Adipose tissue (tissue), 3 donors: Measurements from ENCODE around the gene TCAP. TPM values are rescaled to one million over a fixed set of nuclear protein-coding genes. Genes with fewer than 3 reads are reported as not detected.

Experiments
- H3K27ac ChIP-seq: one replicate; pipeline ENCODE4 v1.5.1; 2013; ENCODE audit warnings: low read depth, low read length
- WGBS, 3 donors: extraction: QIAGEN DNeasy Blood & Tissue Kit; methylation state at CpG; one replicate each; pipeline ENCODE4 v1.1.7; 2013; 5-methylcytosine and 5-hydroxymethylcytosine counted together
- polyA plus RNA-seq, 3 donors: library from polyadenylated mRNA; stranded (reverse); fragments of 200-250 nt; gene quantifications; one replicate each; pipeline ENCODE4 v1.2.3, GENCODE V29; 2013
- donor health status: healthy with polysubstance abuse.
- donor health status: Bipolar disorder and iron deficiency.
- donor health status: healthy.

The TCAP gene
- polyA plus RNA-seq, 3 donors = 0.48 to 11.5 (median 3.8) TPM

DNA sequence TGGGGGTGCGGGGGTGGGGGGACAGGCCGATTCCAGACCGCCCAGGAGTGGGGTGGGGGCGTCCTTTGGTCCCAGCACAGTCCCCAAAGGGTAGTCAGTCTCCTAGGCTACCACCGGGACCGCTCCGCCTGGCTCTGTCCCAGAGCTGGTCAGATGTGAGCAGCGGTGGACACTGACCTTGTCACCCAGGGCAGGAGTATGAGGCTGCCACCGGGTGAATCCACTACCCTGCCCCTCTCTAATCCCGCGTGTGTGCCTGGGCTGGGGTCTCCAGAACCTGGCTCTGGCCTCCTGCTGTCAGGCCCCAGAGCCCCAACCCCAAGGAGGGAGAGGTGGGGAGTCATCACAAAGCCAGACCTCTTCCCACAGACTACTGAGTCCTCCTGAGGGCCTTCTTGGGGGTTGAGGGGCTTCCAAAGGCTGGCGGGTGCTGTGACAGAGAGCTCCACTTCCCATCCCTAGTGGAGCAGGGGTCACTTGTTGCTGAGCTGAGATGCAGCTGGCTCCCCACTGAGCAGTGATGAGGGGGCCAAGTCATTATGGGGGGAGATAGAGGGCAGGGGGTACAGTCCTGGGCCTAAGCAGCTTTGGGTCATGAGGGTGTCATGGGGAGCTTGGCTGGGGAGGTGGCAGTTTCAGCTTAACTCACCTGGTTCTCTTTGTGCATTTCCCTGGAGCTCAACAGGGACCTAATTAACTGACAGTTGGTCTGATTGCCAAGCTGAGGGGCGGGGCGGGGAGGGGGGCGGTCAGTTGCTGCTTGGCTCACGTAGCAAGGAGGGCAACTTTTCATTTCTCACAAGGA, 37.2 kb upstream of the TCAP start:
- H3K27ac ChIP-seq = no peak overlapping the region
- 41 to 58% (median 54%) methylated on average over 16 of the region's 16 CpGs for WGBS, 3 donors

DNA sequence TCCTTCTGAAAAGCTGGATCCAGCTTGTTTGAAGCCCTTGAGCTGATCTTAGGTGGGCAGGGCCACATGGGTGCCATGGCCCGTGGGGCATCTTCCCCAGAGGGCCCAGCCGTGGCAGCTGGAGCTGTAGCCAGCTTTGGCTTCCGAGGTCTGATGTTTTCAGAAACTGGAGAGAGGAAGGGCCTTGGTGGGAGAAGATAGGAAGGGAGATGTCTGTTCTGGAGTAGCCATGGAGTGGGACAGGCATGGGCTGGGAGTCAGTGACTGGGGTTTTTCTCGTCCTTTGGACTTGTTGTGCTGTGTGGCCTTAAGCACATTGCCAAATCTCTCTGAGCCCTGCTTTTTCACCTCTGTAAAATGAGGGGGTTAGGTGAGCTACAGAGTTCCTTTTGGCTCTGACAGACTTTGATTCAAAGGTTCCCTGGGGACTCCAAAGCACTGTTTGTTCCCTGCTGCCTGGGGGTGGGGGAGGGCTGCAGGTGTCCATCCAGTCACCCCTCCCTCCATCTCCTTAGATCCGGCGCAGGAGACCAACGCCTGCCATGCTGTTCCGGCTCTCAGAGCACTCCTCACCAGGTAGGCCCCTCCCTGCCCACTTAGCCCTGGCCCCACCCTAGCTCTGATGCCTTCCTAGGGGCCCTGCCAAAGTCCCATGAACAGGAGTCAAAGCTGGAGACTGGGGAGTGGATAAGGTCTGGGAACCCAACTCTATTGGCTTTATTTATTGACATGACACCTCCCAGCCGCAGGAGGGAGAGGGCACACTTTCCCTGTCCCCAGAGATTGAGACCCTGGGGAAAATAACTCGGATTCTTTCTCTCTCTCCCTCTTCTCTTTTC, 36.3 kb upstream of the TCAP start:
- H3K27ac ChIP-seq = no peak overlapping the region
- 50 to 67% (median 67%) methylated on average over 10 of the region's 10 CpGs for WGBS, 3 donors

DNA sequence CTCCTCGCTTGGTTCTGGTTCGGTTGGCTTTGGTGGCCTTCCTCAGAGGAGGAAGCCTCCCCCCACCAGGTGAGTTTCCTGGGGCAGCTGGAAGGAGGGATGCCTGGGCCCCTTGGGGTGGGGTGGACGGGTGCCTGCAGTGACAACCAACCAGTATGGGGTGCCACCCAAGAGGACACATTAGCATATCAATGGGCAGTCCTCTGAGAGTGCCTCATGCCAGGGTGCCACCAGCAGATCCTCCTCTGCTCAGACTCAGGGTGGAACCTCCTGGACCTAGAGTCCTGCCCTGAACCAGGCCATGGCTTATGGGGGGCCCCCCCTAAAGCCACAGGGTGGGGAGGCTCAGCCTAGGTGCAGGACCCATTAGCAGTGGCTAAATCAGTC, 35.7 kb upstream of the TCAP start:
- no peak overlapping the region for H3K27ac ChIP-seq
- WGBS, 3 donors = 46 to 59% (median 55%) methylated on average over 3 of the region's 3 CpGs

DNA sequence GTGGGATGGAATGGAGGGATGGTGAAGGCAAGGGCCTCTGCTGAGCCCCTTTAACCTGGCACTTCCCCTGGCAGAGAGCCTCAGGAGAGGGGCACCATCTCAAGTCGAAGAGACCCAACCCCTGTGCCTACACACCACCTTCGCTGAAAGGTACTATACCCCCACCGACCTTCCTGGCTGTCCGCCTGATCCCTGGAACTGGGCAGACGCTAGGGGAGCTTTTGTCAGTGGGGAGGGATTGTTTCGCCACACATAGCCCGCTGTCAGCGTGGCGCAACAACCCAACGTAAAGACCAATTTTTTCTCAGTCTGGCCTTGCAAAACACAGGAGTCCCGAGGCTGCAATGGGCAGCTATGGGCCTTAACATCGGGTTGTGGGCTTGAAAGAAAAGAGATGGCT, 35.3 kb upstream of the TCAP start:
- 49 to 70% (median 50%) methylated on average over 12 of the region's 12 CpGs for WGBS, 3 donors
- H3K27ac ChIP-seq = no peak overlapping the region

DNA sequence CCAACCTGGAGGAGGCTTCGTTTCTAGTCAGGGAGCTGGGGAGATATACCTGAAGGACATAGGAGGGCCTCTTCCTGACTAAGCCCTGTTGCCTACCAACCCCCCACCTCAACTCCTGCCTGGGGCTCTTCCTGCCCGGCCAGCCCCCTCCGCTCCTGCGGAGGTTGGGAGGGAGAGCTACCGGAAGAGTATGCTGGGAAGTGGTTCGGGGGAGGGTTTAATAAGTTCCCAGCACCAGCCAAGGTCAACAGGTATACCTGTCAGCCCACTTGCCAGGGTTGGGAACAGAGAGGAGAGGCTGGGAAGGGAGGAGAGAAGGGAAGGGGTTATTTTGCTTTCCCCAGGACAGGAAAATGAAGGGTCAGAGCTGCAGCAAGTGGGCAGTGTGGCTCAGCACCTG, 33.7 kb upstream of the TCAP start:
- H3K27ac ChIP-seq = no peak overlapping the region
- WGBS, 3 donors = 28 to 40% (median 29%) methylated on average over 6 of the region's 6 CpGs

DNA sequence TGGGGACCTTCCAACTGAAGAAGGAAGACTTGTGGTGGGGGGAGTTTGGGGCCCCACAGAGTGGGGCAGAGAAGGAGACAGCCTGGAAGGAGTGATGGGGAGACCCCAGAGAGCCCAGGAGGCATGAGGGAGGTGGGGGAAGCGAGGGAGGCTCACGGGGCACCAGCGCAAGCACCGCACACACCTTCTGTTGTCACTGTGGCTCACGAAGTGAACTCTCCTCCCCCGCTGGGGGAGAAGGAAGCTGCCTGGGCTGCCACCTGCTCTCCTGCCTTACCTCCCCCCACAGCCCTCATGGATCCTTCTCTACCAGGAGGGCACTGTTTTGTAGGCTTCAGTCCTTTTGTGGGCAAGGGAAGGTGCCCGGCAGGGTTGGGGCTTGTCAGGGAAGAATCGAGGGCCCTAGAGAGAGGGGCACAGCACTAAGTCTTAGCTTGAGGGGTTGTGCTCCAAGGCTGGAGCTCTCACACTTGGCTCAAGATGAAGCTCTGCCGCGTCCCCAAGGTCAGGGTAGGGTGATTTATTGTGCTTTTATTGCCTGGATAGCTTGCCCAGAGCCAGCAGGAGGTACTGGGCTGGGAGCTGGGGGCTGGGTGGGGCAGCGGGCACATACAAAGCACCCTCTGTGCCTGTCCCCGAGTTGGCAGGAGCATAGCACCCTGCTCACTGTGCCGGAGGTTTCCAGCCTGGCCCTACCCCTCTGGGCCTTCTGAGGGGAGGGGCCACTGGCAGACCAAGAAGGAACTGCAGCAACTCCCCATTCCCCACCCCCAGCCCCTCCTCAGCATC, 32.8 kb upstream of the TCAP start:
- H3K27ac ChIP-seq = no peak overlapping the region
- WGBS, 3 donors = 39 to 50% (median 50%) methylated on average over 12 to 13 of the region's 13 CpGs

DNA sequence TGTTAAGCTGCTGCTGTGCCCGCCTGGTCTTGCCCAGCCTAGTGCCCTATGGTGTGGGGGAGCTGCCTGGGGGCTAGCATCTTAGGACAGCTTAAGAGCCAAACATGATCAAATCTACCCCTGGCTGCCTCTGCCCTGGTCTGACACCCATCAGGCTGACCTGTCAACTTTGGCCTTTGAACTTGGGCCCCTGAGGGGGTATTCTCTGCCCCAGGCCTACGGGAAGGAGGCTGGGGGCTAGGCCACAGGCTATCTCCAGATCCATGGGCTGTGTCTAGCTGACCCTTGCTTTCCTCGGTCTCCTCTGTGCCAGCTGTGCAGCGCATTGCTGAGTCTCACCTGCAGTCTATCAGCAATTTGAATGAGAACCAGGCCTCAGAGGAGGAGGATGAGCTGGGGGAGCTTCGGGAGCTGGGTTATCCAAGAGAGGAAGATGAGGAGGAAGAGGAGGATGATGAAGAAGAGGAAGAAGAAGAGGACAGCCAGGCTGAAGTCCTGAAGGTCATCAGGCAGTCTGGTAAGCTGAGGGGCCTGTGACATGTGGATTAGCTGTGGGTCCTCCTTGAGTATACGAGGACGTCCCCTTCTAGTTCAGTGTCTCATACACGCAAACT, 31.5 kb upstream of the TCAP start:
- WGBS, 3 donors = 66 to 76% (median 73%) methylated on average over 8 of the region's 8 CpGs
- H3K27ac ChIP-seq = no peak overlapping the region

DNA sequence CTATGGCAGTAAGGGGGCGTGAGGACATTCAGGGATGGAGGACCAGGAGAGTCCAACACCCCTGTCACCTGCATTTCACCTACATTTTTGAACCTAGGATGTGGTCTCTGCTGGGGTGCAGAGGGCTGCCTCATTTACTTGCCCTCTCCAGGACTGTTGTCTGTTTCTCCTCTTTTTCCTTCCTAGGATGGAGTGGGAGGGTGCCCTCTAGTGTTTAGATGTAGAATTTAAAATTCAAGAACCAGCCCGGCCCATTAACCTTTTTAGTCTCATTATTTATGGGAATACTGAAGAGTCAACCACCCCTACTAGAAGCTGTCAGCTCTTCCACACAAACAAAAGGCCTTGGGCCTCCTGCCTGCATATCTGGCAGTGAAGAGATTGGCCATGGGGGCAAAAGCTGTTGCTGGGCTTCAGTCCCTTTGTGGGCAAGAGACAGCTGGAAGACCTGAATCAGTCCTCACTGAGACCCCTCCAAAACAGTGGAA, 30.7 kb upstream of the TCAP start:
- H3K27ac ChIP-seq = no peak overlapping the region
- WGBS, 3 donors = 42 to 50% (median 49%) methylated on average over 2 of the region's 2 CpGs

DNA sequence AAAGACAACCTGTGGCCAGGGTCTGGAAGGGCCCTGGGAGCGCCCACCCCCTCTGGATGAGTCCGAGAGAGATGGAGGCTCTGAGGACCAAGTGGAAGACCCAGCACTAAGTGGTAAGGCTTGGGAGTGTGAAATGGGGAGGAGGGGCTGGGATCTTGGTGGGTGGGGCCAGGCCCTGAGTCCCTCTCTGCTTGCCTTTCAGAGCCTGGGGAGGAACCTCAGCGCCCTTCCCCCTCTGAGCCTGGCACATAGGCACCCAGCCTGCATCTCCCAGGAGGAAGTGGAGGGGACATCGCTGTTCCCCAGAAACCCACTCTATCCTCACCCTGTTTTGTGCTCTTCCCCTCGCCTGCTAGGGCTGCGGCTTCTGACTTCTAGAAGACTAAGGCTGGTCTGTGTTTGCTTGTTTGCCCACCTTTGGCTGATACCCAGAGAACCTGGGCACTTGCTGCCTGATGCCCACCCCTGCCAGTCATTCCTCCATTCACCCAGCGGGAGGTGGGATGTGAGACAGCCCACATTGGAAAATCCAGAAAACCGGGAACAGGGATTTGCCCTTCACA, 29.5 kb upstream of the TCAP start:
- 81 to 90% (median 87%) methylated on average over 7 to 8 of the region's 8 CpGs for WGBS, 3 donors
- no peak overlapping the region for H3K27ac ChIP-seq

DNA sequence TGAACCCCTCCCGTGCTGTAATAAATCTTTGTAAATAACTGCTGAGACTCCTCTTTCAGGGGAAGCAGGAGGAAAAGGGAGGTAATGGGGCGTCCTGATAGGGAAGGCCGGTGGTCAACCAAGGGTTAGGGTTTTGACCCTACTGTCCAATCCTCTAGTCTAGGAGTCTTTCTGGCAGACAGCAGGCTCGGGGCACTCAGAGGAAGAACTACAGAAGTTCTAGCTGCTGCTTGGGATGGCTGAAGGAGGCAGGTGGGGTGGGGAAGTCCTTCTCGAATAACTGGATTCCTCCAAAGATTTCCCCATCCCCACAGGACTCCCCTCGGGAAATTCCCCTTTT, 28.6 kb upstream of the TCAP start:
- WGBS, 3 donors = 17 to 27% (median 23%) methylated on average over 6 of the region's 6 CpGs
- no peak overlapping the region for H3K27ac ChIP-seq

DNA sequence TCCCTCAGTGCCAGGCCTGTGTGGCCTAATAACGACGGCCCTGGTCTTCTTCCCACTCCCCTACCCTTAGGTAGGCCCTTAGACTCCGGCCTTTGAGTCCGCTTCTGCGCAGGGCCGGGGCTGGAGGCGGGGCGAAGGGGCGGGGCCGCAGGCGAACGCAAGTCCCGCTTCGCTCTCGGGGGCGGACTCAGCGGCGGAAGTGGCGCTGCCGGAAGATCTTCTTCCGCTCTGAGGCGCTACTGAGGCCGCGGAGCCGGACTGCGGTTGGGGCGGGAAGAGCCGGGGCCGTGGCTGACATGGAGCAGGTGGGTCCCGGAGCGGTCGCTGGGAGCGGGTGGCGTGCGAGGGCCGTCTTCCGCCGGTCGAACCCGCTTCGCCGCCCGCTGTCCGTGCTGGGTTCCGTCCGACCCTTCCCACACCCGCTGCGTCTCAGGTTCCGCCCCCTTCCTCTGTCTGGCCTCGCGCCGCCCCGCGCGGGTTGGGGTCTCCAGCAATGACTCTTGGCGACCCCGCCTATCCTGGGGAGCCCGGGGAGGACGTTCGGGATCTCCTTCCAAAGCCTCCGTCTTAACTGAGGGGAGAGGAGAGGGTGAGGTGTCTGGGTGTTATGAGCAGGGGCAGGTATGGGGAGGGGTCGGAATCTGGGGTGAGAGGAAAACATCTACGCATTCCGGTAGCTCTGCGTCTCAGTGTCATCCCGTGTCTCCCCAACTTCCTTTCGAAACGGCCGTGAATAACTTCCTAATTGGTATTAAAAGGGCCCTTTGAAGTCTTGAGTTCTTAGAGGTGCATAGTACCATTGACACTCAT, 28.0 kb upstream of the TCAP start, which contains the start of gene STARD3:
STARD3 (plus strand) TSS at position 218 of the 810 bp plus-strand sequence. CDS start 16,388 bp downstream, outside the sequence.
- 0% methylated on average over 65 to 69 of the region's 69 CpGs for WGBS, 3 donors
- no peak within 1 kb of the TSS for H3K27ac ChIP-seq

DNA sequence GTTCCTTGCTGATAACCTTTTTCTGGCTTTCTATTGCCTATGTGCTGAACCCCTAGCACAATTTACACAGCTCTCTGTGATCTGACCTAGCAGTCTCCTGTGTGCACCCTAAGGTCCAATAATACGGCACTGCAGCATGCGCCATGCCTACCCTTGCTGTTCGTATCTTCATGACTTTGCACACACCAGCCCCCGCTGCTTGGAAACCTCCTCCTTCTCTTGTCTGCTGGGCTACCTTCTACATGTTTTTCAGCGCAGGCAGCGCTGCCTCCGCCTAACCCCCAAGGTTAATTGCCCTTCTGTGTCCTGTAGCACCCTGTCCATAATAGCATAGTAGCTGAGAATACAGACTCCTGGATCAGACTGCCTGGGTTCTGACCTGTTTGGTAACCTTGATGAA, 26.8 kb upstream of the TCAP start:
- no peak overlapping the region for H3K27ac ChIP-seq
- 81 to 94% (median 82%) methylated on average over 7 of the region's 7 CpGs for WGBS, 3 donors

DNA sequence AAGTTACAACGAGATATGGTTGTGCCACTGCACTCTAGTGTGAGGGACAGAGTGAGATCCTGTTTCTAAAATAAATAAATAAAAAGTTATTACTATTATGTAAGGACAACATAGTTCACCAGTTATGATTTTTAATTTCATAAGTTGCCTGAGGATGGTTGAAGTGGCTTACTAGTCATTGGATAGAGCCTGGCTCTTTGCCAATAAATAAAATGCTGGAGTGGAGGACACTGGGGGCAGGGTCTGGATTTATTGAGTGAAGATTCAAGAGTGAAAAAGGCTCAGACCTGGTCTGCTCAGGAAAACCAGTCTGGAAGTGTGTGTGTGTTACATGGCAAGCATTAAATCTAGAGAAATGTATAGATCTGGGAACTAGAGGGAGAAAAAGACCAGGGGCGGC, 26.1 kb upstream of the TCAP start:
- no peak overlapping the region for H3K27ac ChIP-seq
- 74 to 88% (median 88%) methylated on average over 2 of the region's 2 CpGs for WGBS, 3 donors

DNA sequence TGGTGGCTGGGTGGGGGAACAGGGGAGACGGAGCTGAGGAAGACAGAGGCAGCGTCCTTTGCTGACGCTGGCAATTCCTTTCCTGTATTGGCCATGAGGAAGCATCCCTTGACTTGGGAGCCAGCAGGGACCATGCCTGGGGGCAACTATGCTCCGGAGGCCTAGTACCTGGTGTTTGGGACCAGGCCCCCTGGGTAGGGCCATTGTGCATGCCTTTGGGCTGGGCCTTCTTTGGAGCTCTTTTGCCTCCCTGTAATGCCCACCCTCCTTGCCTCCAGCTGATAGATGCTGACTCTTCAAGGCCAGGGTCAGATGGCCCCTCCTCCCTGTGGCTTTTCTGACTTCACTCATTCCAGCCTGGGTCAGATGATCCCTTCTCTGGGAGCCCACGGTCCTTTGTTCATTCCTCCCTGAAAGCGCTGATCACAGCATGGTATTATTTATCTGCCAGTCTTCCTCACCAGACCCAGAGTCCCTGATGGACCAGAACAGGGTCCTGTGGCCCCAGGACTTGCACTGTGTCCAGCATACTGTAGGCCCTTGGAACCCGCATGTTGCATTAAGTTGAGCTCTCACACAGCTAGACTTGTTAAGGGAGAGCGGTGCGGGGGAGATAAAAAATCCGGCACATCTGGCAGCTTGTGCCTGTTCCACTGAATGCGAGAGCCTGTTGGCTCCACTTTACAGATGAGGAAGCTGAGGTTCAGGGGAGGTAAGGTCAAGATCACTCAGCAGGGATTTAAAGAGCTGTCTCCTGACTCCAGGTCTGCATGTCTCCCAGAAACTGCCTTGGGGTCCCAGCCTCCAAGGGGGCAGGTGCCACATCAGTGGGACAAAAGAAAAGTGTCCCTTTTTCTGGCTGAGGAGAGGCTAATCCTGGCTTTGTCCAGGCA, 25.3 kb upstream of the TCAP start:
- no peak overlapping the region for H3K27ac ChIP-seq
- WGBS, 3 donors = 81 to 85% (median 84%) methylated on average over 11 of the region's 11 CpGs

DNA sequence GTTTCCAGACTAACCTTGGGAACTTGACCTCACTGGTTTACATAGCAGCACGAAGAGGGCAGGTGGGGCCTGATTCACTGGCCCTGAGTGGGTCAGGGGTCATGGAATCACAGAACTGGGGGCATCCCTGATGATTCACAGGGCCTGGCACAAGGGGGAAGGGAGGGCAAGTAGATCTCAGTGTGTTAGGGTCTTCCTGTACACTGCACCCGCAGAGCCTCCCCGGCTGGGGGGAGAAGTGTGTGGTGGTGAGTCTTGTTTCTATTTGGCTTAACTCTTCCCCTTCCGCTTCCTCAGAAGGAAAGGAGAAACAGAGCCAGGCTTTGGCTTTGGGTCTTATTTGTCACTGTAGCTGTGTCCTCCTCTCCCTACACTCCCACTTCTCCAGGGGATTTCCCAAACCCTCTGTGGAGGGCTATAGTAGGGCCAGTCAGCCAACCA, 24.5 kb upstream of the TCAP start:
- H3K27ac ChIP-seq = no peak overlapping the region
- WGBS, 3 donors = 36 to 49% (median 38%) methylated on average over 4 of the region's 4 CpGs

DNA sequence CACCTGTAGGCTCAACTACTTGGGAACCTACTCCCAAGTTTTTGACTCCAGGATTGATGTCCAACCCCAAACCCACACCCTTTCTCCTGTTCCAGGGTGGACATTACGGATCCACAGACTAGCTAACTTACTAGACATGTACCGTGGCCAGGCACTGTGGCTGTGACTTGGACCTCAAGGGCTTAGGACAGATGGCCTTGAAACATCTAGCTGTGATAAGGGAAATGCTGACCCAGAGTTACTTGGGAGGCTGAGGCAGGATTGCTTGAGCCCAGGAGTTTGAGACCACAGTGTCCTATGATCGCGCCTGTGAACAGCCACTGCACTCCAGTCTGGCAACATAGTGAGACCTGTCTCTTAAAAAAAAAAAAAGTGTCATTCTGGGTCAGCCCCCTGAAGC, 24.1 kb upstream of the TCAP start:
- WGBS, 3 donors = 78 to 97% (median 95%) methylated on average over 4 of the region's 4 CpGs
- H3K27ac ChIP-seq = no peak overlapping the region
